ENCODE measurements around the gene VIPR1.

DNA sequence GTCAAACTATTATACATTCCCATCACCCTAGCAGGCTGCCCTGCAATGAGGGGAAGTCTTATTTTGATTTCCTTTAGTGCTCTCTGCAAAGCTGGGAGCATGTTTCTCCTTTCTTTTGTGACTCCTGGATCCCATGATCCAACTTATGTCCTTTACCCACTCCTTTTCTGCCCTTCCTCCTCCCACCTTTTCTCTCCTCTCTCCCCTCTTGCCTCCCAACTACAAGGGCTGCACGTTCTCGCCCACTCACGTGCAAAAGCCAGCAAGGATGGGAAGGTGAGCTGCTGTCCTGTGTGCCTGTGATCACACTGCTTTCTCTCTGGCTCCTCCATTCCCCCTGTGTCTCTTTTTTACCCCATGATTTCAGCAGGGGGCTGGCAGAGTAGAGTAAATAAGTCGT, 6.1 kb downstream of the VIPR1 start:
- TF ChIP-seq, protein P1, sequence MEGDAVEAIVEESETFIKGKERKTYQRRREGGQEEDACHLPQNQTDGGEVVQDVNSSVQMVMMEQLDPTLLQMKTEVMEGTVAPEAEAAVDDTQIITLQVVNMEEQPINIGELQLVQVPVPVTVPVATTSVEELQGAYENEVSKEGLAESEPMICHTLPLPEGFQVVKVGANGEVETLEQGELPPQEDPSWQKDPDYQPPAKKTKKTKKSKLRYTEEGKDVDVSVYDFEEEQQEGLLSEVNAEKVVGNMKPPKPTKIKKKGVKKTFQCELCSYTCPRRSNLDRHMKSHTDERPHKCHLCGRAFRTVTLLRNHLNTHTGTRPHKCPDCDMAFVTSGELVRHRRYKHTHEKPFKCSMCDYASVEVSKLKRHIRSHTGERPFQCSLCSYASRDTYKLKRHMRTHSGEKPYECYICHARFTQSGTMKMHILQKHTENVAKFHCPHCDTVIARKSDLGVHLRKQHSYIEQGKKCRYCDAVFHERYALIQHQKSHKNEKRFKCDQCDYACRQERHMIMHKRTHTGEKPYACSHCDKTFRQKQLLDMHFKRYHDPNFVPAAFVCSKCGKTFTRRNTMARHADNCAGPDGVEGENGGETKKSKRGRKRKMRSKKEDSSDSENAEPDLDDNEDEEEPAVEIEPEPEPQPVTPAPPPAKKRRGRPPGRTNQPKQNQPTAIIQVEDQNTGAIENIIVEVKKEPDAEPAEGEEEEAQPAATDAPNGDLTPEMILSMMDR (IDR thresholded peaks at IDR 0.05 in 4 of 5, conservative IDR thresholded peaks at IDR 0.05 in 1 of 5) = no peak
- no peak for TF ChIP-seq POLR2A (IDR thresholded peaks at IDR 0.05)
